Activated T-helper 1 cell treated with Interleukin-2 at 50 U/mL for 16 hours (primary cell): ENCODE data around the gene COL4A6.
"Not testable (repeated sequence)": the region's sequence is repeated elsewhere in the genome, so short reads cannot be mapped to it uniquely, and the experiment has no call there.

Experiments used
- DNase-seq: peaks from one replicate; pipeline ENCODE4 v3.0.0-alpha.2; 2020; ENCODE audit warnings: low read depth

COL4A6 gene

GRCh38 chrX:108399418-108400165 is 38.6 kb downstream of the COL4A6 start:
- DNase-seq: no peak

GRCh38 chrX:108397627-108398391 is 40.4 kb downstream of the COL4A6 start:
- no peak for DNase-seq

GRCh38 chrX:108396986-108397385 is 41.2 kb downstream of the COL4A6 start:
- DNase-seq: no peak

GRCh38 chrX:108396188-108396891 is 41.9 kb downstream of the COL4A6 start:
- DNase-seq: no peak

GRCh38 chrX:108390976-108391717 is 47.1 kb downstream of the COL4A6 start:
- DNase-seq: not testable (repeated sequence)

GRCh38 chrX:108384783-108385182 is 53.4 kb downstream of the COL4A6 start:
- DNase-seq: no peak

GRCh38 chrX:108380222-108380621 is 58.0 kb downstream of the COL4A6 start:
- DNase-seq: no peak

DNA sequence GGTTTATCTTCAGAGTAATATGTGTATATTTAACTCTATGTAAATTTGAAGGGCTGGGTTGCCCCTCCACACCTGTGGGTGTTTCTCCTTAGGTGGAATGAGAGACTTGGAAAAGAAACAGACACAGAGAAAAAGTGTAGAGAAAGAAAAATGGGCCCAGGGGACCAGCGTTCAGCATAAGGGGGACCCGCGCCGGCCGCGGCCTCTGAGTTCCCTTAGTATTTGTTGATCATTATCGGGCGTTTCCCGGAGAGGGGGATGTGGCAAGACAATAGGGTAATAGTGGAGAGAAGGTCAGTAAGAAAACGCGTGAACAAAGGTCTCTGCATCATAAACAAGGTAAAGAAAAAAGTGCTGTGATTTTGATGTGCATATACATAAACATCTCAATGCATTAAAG is 61.4 kb downstream of the COL4A6 start:
- DNase-seq: not testable (repeated sequence)

DNA sequence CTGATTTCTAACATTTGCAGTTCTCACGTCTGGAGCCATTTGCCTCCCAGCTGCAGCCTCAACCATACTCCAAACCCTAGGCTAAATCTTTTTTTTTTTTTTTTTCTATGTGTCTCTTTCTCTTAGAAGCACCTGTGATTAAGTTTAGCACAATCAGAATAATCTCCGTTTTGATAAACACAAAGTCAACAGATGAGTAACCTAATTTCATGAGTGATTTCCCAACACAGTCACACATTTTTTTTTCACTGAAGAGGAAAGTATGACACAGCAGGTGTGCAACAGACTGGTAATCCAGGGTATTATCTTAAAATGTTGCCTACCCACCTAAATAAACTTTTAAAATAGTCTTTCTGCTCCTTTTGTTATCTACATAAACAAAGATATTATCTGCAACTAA is 62.6 kb downstream of the COL4A6 start:
- DNase-seq: not testable (repeated sequence)

GRCh38 chrX:108366644-108367406 is 71.4 kb downstream of the COL4A6 start:
- no peak for DNase-seq

DNA sequence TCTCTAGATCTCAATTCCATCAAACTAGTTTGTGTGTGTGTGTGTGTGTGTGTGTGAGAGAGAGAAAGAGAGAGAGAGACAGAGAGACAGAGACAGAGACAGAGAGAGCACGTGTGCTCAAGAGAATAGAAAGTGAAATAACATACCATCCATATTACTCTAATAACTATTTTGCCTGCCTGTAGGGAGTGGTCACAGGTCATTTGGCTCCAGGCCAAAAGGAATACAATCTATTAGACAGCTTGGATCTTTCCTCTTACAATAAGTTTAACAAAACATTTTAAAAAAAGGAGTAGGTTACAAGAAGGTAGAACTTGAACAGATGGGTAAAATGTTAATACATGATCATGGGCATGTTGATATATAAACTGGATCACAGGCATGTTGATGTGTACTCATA is 76.2 kb downstream of the COL4A6 start:
- no peak for DNase-seq

GRCh38 chrX:108361316-108361715 is 76.9 kb downstream of the COL4A6 start:
- no peak for DNase-seq

DNA sequence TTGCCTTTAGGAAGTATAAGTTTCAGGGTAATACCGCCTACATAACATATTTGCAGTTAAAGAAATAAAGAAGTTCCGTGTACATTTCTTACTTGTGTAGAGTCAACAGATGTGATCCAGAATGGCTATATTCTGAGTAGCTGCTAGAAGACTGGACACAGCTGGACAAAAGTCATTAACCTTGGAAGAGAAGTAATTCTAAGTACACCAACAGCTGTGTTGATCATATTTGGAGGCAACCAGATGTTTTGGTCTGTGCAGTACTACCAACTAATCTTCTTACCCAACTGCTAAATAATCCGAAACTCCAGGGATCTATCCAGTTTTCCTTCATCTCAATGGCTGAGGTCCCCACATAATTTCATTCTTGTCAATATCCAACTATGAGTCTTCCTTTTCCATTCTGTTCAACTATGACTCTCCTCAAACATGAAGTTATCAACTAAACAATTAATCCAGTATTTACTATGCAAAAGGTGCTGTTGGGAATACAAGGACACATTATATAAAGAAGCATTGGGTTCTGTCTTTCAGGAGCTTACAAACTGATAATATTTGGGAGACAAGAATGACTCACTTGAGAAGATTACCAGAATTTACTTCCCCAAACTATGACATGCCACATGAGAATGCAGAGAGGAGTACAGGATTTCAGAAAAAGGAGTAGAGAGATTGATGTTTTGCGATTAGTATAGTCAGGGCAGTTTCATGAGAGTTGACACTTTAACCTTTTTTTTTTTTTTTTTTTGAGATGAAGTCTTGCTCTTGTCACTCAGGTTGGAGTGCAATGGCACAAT is 78.2 kb downstream of the COL4A6 start:
- no peak for DNase-seq

DNA sequence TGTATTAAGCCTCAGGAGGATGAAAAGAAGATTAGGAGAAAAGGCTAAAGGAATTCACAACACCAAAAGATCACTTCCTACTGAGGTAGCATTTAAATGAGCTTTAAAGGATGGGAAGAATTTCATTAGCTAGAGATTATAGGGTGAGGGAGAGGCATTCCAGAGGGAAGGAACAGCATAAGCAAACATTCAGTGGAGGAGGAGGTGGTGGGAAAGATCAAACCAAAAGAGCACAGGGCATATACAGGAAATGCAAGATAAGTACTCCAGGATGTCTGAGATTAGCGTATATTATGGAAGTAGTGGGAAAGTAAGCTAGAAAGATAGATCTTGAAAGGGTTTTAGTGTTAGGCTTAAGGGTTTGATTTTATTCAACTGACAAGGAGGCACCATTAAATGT is 84.8 kb downstream of the COL4A6 start:
- no peak for DNase-seq

DNA sequence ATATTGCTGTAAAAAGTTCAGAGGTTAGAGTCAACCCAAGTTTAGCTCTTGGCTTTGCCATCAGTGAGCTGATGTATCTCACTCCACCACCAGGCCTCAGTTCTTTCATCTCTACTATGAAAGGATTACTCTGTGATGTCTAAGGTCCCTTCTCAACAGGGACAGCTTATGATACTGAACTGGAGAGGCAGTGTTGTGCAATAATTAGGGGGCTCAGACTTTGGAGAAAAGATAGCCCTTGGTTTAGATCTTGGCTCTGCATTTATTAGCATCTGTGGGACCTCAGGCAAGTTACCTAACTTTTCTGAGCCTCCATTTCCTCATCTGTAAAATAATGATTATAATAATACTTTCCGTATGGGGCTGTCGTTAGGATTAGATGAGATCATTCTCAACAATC is 89.0 kb downstream of the COL4A6 start:
- DNase-seq: no peak

GRCh38 chrX:108348525-108348924 is 89.7 kb downstream of the COL4A6 start:
- DNase-seq: no peak

DNA sequence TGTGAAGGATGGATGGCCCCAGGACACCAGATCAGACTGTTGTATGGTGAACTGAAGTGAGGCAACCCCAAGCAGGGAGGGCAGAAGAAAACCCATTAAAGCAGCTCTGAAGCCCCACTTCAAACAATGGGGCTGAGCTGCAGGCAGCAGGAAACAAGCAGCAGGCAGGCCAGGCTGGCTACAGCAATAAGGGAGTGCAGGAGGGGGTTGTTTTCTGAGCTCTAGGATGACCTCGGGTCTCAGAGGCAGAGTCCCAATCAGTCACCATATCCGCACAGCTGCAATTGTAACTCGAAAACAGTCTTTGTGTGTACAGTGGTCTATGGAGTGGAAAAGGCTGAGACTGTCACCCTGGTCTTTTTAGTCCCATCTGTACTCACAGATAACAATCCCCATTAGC is 90.4 kb downstream of the COL4A6 start:
- no peak for DNase-seq

GRCh38 chrX:108344216-108344615 is 94.0 kb downstream of the COL4A6 start:
- no peak for DNase-seq

DNA sequence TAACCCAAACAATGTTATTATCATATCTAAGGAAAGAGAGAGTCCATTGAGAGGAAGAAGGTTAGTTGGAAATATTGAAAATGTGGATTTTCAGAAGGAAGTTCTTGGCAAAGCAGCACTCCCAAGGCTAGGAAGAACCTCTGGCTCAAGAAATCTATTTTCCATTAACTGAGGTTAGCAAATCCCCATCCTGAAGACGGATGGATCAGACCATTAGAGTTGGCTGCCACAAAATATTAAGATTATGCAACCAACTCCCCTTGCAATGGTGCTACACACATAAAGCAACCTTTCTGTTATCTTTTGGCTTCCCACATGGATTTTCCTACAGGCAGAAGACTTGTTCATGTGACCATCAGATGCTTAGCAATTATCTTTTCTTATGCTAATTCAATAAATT is 96.3 kb downstream of the COL4A6 start:
- no peak for DNase-seq

GRCh38 chrX:108332281-108332680 is 105.9 kb downstream of the COL4A6 start:
- DNase-seq: no peak
